22Rv1 (cell line): ENCODE results near the gene NOX5.

Experiments used
- H3K27ac ChIP-seq: fragments of 450-650 bp; 2 replicates; pipeline ENCODE4 v1.5.1; 2017
- ZFX ChIP-seq: fragments of 450-650 bp; IDR thresholded peaks from 2 replicates; pipeline ENCODE4 v1.6.1; 2017; ENCODE audit warnings: antibody characterized with exemption, borderline replicate concordance
- TF ChIP-seq, protein P1 (sequence below): fragments of 450-650 bp; IDR thresholded peaks from 2 replicates; pipeline ENCODE4 v1.5.1; 2017; ENCODE audit warnings: mild to moderate bottlenecking

The NOX5 gene

DNA sequence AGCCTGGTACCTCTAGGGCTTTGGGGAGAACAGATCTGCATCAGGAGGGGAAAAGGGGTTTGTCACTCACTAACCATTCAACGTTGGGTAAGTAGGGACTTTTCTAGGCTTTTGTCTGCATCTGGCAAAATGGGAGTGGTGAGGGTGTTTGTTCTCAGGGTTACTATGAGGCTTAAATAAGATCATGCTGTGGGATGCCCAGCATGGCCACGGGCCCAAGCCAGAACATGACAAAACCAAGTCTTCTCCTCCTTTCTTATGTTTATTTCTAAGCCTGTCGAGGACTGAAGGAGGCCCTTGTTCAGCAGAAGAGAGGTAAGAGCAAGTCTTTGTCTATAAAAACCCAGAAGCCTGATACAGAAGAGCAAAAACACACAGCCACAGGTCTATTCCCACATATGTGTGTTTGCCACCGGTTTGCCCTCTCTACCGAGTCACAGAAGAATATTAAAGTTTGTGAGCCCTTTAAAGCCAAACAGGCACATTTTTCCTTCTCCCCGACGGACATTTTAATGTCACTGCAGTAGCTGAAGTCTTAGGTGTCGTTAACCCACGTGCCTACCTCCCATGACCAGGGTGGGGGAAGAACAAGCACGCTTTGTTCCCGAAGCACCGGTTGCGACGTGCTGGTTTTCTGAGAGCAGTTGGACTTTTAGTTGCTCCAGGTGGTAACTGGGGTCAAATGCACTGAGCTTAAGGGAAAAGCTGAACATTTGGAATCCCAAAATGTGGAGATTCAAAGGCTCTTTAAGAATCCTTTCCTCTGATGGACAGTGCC, 72.1 kb downstream of the NOX5 start:
- no peak overlapping the region for H3K27ac ChIP-seq
- TF ChIP-seq, protein P1, sequence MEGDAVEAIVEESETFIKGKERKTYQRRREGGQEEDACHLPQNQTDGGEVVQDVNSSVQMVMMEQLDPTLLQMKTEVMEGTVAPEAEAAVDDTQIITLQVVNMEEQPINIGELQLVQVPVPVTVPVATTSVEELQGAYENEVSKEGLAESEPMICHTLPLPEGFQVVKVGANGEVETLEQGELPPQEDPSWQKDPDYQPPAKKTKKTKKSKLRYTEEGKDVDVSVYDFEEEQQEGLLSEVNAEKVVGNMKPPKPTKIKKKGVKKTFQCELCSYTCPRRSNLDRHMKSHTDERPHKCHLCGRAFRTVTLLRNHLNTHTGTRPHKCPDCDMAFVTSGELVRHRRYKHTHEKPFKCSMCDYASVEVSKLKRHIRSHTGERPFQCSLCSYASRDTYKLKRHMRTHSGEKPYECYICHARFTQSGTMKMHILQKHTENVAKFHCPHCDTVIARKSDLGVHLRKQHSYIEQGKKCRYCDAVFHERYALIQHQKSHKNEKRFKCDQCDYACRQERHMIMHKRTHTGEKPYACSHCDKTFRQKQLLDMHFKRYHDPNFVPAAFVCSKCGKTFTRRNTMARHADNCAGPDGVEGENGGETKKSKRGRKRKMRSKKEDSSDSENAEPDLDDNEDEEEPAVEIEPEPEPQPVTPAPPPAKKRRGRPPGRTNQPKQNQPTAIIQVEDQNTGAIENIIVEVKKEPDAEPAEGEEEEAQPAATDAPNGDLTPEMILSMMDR: no peak
- TF ChIP-seq ZFX: no peak

DNA sequence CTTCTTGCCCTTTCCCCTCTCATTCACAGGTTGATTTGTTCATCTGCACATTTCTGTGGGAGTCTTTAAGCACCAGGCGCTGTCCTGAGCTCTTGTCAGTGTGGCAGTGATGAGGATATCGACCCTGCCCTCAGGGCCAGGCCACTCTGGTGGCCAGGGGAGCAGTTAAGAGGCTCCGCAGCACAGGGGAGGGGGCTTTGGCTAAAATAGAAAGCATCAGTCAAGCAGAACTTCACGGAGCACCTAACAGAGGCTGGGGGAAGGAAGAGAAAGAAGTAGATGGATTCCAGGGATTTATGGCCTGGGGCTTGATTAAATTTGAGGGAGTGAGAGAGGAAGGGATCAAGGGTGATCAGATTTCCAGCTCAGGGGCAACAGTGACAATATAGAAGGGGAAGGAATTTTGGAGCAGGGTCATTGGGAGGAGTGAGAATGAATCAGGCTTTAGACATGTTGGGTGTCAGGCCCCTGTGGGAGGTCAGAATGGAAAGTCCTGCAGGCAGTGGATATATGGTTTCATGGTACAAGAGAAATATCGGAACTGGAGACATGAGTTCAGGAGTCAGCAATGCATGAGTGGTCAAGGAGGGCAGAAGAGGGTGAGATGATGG, 73.0 kb downstream of the NOX5 start:
- H3K27ac ChIP-seq: no peak overlapping the region
- no peak for TF ChIP-seq ZFX
- TF ChIP-seq, protein P1: no peak

DNA sequence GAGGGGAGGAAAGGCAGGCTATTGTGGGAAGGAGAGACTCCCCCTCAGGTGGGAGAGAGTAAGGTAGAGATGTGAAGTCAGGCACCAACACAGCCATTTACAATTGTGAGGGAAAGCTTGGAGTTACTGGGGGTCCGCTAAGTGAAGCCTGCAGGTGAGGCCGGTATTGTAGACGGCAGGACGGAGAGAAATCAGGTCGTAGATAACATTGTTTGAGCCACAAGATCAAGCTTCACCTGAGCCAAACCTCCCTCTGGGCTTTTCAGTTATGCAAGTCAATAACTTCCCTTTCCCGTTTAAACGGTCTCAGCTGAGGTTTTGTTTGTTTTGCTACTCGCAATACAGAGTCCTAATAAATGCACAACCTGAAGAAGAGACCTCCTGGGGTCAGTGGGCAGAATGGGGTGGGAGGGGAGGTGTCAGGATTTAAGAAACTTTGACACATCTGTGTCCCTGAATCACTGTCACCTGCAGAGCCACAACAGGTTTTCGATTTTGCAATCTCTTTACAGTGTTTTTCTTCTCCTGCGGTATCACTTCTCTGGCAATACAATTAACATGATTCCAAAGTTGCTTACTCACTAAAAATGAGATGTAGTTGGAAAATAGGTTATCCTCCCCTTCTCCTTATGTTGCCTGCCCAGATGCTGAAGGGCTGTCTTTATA, 73.9 kb downstream of the NOX5 start:
- H3K27ac ChIP-seq: no peak overlapping the region
- no peak for TF ChIP-seq ZFX
- TF ChIP-seq, protein P1: no peak

DNA sequence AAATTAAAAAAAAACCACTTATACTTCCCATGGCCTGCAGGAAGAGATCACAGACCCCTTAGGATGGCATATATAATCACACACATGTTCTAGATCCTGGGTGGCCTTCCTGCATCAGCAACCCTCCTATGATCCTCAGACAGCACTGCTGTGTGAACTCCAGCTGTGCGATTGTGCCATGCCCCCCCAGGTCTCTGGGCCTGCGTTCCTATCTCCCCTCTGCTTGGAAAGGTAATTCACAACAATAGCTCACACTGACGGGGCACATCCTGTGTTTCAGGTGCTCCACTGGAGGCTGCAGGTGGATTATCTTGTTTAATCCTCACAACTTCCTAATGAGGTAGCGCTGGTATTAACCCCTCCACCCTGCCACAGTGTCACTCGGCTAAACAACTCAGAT, 74.8 kb downstream of the NOX5 start:
- no peak overlapping the region for H3K27ac ChIP-seq
- TF ChIP-seq ZFX: no peak
- TF ChIP-seq, protein P1: no peak

DNA sequence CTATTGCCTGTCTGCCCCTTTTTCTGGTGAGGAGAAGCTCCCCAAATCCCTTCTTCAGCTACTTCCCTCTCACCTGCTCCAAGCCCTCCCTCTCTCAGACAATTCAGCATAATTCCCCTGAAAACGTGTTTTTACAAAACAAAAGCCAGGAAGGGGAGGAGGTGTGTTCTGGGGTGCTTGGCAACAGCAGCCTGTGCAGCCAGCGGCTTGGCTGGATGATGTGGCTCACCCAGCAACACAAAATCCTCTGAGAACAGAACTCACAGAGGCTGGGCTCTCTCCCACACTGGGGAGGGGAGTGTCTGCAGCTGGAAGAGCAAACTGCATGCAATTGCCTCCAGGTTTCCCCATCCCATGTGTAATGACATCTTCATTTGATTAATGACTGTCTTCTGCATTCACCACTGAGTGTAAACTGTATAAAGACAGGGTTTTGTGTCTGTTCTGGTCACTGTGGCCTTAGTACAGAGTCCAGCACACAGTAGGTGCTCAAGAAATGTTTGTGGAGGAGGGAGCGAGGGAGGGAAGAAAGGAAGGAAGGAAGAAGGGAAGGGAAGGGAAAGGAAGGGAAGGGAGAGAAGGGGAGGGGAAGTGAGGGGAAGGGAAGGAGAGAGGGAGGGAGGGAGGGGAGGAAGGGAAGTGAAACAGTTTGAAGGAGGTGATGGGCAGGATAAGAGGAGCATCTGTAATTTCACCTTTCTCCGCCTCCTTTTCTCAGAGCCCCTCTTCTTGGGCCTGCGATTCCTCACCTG, 75.9 kb downstream of the NOX5 start:
- TF ChIP-seq, protein P1: no peak
- no peak for TF ChIP-seq ZFX
- no peak overlapping the region for H3K27ac ChIP-seq

DNA sequence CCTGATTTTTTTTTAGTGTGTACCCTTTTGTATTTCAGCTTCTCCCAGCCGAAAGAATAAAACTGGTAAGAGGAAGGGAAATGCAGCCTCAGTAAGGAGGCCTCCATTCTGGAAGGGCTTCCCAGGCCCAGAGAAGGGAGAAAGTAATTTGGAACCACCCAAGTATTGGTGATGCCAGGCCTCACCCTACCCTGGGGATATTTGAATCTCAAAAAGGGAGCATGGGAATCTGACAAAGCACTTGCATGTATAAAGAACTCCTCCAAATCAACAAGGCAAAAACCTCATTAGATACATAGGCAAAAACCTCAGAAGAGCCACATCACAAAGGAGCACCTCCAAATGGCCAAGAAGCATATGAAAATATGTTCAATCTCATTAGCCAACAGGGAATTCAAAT, 77.2 kb downstream of the NOX5 start:
- TF ChIP-seq ZFX: no peak
- TF ChIP-seq, protein P1: no peak
- no peak overlapping the region for H3K27ac ChIP-seq
